Tongue (tissue), 2 donors: ENCODE data around the gene DOC2A. TPM values are rescaled to one million over a fixed set of nuclear protein-coding genes. Genes with fewer than 3 reads are reported as not detected.

ENCODE experiments used
- DNase-seq: peaks from one replicate; pipeline ENCODE4 v3.0.0-alpha.2; 2015
- total RNA-seq: library from RNA; depleted of rRNA; stranded (reverse); fragments of >200 nt; gene quantifications from one replicate; pipeline ENCODE4 v1.2.3, GENCODE V29; 2014

DOC2A gene
- total RNA-seq, 1 donor from 2014 or later, result 1.0 TPM

DNA sequence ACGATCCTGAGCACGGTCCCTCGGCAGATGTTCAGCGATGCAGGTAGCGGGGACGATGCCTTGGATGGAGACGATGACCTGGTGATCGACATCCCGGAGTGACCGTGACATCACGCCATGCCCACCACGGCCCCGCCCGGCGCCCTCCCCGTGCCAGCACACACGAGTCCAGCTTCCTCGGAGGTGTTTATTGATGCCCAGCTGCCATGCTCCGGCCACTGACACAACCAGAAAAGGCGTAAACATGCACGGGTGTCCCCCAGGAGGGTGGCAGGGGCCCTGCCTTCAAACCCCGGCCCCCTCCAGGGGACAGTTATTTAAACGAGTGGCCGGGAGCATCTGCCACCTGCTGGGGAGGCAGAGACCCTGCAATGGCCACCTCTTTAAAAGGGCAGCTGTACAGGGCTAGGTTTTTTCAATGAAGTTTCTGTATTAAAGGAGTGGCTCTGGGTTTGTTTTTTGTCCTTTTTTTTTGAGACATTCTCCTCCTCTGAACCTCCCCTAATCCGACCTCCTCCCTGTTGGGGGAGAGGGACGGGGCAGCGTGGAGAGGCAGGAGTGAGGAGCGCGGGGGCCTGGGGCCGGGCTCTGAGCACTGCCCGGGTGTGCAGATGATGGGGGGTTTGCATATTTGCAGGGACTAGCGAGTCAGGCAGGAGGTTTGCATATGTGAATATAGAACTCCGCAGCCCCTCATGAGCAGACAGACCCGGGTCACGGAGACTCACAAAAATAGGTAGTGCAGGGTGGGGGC, 5.3 kb downstream of the DOC2A start:
- peak; percentile 51 for DNase-seq

DNA sequence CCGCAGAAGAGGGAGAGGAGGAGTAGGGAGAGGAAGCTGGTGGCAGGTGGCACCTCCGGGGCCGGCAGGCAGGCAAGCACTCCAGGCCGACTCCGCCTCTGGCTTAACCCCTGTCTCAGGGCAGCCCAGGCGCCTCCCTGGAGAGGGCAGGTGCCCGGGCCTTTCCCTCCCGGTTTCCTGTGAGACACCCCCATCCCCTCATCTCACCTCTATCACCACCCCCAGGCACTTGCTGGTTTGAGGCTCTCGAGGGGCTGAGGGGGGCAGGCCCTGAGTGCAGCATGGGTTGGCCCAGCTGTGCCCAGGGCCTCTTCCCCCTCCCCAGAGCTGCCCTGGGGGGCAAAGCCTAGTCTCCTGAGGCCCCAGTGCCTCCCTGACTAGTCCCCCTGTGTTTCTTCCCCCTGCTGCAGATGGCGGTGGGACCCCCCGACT, 6.0 kb downstream of the DOC2A start:
- no peak for DNase-seq

DNA sequence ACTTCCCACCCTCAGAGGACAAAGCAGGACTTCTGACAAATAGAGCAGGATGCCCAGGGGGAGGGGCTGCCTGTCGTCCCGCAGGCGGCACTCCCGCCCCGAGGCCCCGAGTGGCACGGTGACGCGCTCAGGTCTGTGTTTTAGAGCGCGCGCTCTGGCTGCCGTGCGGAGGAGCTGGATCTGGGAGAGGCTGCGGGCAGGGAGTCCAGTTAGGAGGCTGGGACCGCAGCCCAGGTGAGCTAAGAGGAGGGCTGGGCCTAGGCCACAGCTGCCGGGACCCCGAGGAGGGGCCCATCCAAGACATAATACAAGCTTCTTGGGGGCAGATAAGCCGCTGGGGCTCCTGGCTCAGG, 6.4 kb downstream of the DOC2A start:
- DNase-seq, result no peak

DNA sequence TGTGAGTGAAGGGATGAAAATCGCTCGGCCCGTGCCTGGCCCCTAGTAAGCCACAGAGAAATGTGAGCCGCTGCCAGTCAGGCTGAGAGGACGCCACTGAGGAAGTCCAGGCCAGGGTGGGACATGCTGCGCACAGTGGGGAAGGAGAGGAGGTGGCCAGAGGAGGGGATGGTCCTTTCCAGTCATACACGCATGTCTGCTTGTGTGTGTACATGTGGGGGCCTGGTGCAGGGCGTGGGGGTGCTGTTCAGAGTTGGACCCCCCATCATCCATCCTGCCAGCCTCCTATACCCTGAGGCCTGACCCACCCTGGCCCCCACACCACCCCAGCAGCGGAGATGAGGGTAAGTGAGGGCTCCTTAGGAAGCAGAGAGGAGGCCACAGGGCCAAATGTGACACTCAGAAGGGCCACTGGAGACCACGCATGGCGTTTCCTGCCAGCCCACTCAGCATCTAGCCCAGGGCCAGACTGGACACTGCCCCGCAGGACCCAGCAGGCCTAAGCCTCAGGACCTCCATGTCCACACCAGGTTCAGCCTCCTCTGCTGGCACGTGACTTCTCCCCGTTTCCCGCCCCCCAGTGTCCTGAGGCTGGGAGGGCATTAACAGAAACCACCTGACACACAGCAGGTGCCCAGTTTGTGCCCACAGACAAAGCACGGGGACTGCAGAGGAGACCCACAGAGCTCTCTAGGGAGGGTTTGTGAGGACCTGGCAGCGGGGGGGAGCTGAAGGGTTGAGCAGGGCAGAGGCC, 7.0 kb downstream of the DOC2A start:
- no peak for DNase-seq

DNA sequence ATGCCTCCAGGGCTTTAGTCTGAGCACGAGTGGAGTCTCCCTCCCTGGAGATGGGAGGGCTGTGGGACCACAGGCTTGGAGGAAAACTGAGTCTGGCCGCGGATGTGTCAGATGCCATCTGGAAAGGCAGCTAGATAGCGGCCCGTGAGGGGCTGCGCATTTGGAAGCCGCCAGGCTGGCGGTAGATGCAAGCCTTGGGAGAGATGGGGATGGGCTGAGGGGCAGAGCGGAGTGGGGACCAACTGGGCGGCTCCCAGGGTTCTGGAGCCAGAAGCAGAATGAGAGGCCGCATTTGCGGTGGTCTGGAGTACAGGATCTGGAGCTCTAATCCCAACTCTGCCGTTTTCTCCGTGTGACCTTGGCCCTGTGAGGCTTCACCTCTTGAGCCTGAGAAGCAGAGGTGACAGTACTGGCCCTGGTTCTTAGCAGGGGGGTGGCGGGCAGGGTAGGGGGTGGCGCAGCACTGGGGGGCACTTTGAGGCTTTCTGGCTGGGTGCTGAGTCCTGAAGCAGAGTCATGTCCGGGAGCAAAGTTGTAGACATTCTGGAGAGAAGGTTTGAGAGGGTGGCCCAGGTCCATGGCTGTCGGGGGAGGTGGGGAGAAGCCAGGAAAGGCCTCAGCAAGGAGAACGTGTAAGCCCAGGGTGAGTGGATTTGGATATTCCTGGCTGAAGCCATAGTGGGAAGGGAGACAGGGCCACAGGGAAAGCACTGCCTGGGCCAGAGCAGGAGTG, 8.0 kb downstream of the DOC2A start:
- no peak for DNase-seq

DNA sequence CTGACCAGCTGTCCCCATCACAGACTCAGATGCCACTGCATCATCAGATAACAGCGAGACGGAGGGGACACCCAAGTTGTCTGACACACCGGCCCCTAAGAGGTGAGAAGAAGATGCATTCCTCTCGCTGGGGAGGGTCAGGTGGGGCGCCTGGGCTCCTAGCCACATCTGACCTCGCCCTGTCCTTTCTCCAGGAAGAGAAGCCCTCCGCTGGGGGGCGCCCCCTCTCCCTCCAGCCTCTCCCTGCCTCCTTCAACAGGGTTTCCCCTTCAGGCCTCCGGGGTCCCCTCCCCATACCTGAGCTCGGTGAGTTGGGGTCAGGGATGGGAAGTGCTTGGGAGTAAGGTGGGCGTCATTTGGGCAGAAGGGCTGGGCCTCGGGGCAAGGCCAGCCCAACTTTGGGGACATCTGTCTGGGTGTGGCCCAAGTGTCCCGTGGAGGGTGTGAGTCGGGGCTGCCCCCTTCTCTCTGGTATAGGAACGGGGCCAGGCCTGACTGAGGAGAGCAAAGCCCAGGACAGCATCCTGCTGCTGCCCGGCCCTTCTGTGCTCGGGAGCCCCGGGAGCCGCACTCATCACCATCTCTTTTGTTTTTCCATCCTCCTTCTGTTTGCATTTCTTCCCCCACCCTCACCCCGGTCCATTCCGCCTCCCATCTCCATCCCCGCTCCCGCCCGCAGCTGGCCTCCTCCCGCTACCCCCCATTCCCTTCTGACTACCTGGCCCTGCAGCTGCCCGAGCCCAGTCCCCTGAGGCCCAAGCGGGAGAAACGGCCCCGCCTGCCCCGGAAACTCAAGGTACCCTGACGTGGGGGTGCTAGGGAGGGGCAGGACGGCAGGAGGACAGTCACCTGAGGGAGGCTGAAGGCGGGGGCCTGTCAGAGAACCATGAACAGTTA, 9.8 kb downstream of the DOC2A start:
- no peak for DNase-seq

DNA sequence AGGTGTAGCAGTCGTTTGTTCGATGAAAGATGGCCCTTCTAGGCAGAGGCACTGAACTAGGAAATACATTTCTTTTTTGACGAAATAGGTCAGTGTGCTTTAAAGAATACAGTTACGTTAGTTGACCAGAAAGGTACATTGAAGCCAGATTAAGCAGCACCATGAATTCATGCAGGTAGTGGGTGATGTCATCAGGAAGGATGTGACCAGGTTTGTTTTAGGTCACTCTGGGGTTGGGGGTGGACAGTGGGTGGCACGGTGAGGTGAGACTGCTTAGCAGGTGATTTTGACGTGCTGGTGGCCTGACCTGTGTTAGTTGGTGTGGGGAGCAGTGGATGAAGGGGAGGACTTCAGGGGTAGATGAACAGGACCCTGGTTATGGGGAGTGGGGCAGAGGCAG, 11.2 kb downstream of the DOC2A start:
- no peak for DNase-seq

DNA sequence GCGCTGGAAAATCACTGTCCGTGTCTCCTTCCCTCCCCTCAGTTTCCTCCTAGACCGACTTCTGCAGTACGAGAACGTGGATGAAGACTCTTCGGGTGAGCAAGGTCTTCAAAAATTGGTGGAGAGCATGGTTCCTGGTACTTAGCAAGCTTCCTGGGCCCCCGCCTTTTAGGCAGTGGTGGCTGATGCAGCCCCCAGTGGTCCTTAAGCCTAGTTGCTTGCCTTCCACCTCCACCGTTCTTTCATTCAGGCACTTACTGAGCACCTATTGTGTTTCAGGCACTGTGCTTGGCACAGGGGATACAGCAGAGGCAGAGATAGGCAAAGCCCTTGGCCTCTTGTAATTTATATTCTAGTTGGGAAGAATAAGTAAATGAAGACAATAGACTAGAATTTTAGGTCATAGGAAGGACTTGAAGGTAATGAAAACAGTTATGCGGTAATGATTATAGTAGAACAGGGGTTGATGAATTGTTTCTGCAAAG, 14.0 kb downstream of the DOC2A start:
- DNase-seq, result no peak

DNA sequence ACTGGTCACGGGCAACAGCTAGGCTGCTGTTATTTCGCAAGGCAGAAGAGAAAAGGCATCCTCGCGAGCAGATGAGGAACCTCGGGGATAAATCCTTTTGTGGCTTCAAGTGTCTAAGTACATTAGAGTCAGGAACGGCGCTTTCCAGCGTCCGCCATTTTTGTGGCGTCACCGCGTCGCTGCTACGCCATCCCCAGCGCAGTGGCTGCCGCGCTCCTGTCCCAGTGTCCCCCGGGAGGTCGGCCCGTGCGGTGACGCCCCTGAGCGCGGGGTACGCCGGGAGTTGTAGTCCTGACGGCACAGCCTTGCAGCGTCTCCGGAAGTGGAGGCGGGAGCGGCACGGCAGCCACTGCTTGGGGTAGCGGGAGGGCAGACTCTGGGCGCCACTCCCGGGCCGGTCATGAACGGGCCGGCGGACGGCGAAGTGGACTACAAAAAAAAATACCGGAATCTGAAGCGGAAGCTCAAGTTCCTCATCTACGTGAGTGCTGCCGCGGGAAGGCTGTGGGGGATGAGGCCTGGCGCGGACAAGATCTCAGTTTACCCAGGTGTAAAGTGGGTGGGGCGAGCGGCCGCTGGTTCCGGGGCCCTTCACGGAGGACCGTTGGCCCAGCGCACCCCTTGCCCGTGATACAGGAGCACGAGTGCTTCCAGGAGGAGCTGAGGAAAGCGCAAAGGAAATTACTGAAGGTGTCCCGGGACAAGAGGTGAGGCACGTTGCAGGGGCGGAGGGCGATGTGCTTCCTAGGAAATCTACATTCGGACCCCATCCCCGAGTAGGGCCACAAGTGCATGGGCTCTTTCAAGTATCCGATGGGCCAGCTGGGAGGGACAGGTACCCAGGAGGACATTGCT, 14.7 kb downstream of the DOC2A start, which contains the start of gene INO80E:
Gene INO80E, plus strand, starts transcription at position 331 of the 855 bp plus-strand sequence. Its CDS starts 70 bp downstream, at position 401.
- DNase-seq, result peak; percentile 99

DNA sequence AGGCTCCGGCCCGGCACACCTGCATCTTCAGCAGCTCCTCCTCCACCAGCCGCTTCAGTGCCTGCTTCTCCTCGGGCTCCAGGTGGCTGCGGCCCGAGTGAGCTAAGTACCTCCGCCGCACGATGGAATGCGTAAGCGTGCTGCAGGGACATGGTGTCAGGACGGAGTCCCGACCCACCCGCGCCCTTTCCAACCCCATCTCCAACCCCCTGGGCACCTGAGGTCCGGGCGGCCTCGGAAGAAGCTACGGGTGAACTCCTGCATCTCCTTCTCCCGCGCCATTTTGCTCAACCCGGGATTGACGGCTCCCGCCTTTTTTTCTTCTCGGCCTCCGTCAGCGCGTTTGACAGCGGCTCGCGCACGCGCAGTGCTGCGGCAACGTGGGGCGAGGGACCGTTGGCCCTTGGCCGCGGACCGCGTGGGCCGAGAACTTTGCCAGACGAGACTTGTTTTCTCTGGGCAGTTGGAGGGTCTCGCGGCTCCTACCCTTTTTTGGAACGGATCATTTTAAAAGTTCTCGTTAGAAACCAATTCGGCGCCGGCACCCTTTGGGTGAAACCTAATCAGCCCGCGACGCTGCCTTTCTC, 15.4 kb downstream of the DOC2A start, which contains the start of gene HIRIP3:
Gene HIRIP3, minus strand, starts transcription at position 294 of the 587 bp plus-strand sequence. Its CDS starts 12 bp downstream, at position 282.
- DNase-seq, result peak; percentile 94

DNA sequence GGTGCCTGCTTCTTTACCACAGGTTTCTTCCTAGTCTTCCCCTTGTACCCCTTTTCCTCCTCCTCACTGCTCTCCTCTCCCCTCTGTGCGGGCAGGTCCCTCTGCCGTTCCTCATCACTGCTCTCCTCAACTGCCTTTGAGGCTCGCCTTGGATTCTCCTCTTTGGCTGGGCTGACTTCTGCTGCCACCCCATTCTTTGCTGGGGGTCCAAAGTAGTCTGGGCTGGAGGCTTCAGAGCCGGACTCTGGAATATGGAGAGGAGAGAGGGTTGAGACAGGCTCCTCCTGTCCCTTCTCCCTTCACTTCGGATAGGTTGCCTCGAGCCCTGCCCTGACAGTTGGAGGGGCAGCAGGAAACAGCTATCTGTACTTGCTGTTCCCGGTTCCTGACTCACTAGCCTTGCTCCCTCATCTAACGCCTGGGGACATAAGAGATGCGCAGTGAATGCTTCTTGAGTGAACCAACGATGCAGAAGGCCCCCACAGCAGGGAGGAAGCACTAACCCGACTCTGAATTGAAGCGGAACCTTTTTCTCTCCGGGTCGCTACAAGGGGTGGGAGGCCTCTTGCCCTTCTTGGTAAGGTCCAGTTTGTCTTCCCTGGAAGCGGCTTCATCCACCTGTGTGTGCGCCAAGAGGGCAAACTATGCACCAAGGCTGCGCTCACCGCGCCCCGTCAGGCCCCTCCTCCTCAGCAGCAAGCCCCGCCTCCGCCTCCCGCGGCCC, 16.1 kb downstream of the DOC2A start:
- no peak for DNase-seq

DNA sequence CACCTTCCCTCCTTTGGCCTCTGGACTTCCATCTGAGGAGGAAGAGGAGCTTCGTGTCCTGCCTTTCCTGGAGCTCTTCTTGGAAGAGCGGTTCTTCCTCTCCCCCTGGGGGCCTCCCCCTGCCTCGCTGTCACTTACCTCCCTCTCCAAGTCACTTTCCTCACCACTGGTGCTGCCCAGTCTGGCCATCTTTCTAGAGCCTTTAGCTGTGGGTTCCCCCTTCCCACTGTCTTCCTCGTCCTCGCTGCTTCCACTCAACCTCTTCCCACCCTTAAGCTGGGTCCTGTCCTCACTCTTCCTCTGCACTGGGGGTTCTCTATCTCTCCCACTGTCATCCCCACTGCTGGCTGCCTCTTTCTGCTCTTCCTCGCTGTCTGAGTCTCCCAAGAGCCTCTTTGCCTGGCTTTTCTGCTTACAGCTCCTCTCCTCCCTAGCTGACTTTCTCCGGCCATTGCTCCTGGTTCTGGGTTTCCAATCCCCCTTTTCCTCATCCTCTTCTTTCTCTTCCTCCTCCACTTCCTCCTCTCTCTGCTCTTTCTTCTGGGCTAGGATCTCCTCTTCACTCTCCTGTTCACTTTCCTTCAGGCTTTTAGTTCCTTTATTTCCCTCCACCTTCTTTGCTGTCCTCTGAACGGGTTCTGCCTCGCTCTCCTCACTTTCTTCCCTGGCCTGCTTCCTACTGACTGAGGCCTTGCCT, 16.8 kb downstream of the DOC2A start:
- no peak for DNase-seq

DNA sequence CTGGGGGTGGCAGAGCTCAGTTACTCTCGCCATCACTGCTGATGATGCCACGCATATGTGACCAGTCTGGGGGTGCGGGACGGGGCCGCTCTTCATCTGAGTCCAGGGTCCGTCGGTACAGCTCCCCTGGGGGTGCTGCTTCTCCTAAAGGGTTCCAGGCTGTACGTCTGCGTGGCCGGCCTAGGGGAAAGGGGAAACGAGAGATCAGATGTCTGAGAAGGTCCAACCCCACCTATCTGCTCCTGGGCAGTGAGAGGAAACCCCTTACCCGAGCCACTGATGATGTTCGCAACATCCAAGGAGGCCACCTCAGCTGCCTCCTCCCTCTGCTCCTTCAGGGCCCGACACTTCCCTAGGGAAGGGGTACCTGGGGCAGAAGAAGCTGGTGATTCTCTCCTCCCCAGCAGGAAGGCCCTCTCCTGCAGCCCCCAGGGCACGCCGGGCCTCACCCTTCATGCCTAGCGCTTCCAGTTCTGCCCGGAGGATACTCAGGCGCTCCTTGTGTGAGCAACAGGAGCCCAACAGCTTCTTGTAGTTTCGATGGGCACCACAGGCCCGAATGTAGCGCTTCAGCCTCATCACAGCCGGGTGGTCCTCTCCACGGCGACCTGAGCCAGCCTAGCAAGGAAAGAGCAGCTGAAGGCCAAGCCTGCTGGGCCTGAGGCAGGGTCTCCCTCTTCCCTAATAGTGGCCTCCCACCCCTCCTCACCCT, 17.5 kb downstream of the DOC2A start:
- no peak for DNase-seq

DNA sequence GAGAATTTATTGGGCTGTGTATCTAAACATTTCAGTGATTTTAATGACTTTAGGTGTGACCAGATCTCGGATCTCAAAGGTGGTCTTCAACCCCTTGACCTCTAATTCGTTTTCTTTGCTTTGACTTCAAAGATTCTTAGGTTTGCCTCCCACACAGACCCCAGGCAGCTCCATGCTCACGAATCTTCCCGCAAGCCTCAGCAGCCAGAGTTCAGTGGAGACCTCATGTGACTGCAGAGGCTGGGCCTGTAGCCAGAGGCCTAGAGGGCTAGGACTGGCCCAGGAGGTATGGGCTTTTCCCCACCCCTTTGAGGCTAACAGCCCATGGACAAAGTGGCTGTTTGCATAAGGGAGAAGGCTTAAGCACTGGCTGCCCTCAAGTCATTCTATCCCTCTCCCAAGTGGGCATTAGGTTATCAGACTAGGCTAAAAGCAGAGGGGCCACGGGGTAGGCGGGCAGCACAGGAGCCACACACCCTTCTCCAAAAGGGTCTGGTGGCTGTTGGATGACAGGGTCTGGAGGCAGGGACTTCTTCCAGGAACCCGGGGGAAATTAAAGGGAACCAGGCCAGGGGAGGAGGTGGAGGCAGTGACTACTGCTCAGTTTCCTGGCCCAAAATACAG, 18.4 kb downstream of the DOC2A start:
- DNase-seq, result no peak

DNA sequence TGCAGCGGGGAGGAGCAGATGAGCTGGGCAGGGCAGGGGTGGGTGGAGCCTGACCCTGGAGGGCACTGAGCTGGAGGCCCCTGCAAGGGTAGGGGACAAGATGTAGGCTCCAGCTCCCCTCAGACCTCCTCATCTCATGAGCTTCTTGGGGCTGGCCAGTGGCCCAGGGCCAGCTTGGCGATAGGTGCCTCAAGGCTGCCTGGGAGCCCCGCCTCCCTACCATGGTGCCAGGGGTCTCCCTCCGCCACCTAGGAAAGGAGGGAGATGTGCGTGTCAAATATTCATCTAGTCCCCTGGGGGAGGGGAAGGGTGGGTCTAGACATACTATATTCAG, 19.3 kb downstream of the DOC2A start:
- no peak for DNase-seq

DNA sequence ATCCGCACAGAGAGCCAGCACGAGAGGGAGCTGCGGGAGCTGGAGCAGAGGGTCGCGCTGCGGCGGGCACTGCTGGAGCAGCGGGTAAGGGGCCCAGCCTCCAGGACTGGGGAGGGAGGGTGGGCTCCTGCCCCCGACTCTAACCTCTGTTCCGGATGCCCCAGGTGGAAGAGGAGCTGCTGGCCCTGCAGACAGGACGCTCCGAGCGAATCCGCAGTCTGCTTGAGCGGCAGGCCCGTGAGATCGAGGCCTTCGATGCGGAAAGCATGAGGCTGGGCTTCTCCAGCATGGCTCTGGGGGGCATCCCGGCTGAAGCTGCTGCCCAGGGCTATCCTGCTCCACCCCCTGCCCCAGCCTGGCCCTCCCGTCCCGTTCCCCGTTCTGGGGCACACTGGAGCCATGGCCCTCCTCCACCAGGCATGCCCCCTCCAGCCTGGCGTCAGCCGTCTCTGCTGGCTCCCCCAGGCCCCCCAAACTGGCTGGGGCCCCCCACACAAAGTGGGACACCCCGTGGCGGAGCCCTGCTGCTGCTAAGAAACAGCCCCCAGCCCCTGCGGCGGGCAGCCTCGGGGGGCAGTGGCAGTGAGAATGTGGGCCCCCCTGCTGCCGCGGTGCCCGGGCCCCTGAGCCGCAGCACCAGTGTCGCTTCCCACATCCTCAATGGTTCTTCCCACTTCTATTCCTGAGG, 19.8 kb downstream of the DOC2A start:
- no peak for DNase-seq

DNA sequence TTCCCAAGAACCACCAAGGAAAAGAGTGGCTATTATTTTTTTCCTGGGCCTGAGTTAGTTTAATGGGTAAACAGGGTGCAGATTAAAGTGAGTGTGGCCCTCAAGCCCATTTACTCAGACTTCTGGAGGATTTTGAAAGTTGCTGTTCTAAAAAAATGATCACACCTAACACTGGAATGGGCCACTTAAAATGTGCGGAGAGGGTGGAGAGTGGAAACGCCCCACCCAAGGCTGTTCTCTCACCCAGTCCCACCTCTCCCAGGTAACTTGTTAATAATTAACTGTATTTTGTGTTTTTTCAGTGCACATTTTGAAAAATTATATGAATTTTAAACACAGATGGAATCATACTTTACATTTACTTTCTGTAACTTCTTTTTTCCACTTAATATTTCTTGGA, 20.8 kb downstream of the DOC2A start:
- no peak for DNase-seq
